NOMO-1 treated with DMSO at 0.1 percent for 48 hours (cell line): ENCODE data around the gene CCDC171.
"Not testable (repeated sequence)": the region's sequence is repeated elsewhere in the genome, so short reads cannot be mapped to it uniquely, and the experiment has no call there.

Experiments used
- DNase-seq: peaks from one replicate; lab custom pipeline; 2025; ENCODE audit not compliant: unreplicated experiment; lab: John Stamatoyannopoulos, UW

CCDC171 gene

DNA sequence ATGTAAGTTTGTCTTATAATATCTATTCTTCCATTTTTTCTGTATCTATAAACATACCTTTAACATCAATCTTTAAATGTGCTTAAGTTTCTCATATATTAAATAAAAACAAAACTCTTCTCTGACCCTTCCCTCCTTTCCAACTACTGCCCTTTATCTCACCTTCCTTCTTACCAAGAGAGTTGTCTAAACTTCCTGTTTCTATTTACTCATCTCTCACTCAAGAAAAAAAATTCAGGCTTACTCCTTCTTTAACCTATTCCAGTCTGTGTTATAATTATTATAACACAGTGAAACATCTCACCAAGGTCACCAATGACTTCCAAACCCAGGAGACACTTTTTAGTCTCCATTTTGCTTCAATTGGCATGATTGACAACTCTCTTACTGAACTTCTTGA lies 140.9 kb downstream of the CCDC171 start:
- DNase-seq = no peak

DNA sequence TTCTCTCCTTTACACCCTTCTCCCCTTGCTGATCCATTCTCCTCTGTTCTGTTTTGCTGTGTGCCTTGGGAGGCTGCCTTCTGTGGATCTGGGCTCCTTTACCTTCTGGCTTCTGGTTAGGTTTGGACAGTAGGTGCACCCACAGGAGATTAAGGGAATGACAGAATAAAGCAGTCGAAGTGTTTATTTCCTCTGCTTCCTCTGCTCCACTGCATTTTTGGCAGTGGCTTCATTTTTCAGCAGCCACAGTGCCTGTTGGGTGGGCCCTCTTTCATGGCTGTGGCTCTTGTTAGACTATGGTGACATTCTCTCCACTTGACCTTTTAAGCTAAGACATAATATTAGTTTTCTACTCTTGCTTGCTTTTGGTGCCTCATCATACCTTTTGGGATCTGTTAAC lies 144.1 kb downstream of the CCDC171 start:
- DNase-seq = no peak

DNA sequence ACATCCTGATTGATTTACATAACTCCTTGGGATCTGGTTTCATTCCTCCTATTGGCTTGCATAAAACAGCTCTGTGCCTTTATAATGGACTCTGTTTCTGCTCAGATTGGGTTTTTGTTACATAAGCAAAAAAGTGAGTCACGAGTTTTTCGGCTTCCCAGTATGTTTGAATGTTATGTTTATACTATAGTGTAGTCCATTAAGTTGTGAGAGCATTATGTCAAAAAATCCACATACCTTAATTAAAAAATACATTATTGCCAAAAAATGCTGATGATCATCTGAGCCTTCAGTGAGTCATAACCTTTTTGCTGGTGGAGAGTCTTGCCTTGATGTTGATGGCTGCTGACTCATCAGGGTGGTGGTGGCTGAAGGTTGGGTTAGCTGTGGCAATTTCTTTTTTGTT lies 144.6 kb downstream of the CCDC171 start:
- DNase-seq = no peak

DNA sequence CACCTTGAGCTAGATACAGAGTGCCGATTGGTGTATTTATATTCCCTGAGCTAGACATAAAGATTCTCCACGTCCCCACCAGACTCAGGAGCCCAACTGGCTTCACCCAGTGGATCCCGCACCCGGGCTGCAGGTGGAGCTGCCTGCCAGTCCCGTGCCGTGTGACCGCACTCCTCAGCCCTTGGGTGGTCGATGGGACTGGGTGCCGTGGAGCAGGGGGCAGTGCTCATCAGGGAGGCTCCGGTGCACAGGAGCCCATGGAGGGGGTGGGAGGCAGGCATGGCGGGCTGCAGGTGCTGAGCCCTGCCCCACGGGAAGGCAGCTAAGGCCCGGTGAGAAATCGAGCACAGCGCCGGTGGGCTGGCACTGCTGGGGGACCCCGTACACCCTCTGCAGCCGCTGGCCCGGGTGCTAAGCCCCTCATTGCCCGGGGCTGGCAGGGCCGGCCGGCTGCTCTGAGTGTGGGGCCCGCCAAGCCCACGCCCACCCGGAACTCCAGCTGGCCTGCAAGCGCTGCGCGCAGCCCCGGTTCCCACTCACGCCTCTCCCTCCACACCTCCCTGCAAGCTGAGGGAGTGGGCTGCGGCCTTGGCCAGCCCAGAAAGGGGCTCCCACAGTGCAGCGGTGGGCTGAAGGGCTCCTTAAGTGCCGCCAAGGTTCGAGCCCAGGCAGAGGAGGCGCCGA lies 147.2 kb downstream of the CCDC171 start:
- not testable (repeated sequence) for DNase-seq

DNA sequence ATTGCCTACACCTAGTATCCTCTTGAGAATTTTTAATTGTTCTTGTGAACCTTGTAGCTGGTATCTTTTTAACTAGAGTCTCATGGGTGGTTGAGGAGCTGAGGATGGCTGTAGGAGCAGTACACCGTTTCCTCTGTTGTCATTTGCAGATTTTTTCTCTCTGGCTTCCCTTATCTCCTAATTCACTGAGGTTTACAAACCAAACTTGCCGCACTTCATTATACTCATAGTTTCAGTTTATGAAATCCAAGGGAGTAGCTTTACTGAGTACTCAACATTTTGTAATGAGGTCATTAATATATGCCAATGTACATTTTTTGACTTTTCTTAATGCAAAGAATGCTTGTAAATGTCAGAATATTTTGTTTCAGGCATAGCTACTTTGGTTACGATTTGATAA lies 154.2 kb downstream of the CCDC171 start:
- no peak for DNase-seq

DNA sequence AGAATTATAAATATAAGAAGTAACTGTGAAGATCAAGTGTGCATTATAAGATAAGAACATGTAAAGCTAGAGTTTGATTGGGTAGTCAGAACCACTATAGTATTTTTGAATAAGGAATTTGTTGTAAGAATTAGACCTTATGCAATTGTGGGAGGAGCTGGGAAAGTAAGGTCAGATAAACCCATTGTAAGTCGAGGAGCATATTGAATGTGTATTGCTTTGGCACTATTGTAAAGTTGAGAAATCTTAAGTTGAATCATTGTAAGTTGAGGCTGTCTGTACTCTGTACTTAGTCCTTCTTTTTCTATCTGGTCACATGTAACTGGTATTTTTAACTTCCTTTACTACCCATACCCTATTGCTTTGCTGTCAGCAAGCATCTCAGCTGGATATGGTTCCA lies 158.7 kb downstream of the CCDC171 start:
- no peak for DNase-seq

DNA sequence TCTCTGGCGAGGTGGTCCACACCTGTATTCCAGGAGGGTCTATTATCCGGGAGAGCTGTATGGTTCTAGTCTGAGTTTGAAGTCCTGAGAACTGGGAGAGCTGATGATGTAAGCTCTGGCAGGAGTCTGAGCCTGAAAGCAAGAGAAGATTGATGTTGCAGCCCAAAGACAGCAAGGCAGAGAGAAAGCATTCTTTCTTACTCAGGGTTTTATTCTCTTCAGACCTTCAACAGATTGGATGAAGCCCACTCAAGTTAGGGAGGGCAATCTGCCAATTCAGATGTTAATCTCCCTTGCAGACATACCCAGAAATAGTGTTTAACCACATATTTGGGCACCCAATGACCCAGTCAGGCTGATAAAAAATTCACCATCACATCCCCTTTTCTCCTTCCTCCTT lies 159.1 kb downstream of the CCDC171 start:
- DNase-seq = no peak

DNA sequence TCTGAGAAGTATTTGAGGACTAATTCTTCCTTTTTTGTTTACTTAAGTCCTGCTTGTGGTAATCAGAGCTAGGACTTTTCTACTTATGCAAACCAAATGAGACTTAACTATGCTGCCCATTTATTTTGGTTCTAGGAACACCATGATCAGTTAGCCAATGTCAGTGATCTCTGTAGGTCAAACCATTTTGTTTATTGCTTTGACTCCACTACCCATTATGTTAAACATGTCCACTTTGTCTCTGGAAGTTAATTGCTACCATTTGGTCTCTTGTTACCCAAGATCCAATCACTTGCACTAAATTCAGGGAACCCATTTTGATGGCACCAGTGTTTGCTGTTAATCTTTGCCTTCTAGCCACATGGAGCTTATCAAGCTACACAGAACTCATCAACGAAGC lies 161.9 kb downstream of the CCDC171 start:
- DNase-seq = no peak

DNA sequence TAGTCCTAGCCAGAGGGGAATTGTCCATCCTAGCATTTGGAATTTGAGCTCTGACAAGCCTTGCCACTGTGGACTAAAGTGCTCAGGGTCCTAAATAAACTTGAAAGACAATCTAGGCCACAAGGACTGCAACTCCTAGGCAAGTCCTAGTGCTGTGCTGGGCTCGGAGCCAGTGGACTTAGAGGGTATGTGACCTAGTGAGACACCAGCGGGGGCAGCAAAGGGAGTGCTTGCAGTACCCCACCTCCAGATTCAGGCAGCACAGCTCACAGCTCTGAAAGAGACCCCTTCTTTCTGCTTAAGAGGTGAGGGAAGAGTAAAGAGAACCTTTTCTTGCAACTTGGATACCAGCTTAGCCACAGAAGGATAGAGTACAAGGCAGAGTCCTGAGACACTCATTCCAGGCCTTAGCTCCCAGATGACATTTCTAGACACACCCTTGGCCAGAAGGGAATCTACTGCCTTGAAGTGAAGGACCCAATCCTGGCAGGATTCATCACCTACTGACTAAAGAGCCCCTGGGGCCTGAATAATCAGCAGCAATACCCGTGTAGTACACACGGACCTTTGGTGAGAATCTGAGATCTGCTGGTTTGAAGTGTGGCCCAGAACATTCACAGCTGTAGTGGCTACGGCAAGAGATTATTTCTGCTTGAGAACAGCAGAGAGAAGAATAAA lies 164.6 kb downstream of the CCDC171 start:
- DNase-seq = no peak

DNA sequence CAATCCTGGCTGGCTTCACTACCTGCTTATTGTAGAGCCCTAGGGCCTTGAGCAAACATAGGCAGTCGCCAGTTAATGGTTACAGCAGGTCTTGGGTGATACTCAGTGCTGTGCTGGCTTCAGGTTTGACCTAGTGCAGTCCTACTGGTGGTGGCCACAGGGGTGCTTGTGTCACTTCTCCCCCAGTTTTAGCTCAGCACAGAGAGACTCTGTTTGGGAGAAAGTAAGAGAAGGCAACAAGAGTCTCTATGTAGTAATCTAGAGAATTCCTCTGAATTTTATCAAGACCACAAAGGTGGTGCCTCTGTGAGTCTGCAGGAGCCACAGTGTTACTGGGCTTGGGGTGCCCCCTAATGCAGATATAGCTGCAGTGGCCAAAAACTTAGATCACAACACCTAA lies 165.6 kb downstream of the CCDC171 start:
- DNase-seq = no peak

DNA sequence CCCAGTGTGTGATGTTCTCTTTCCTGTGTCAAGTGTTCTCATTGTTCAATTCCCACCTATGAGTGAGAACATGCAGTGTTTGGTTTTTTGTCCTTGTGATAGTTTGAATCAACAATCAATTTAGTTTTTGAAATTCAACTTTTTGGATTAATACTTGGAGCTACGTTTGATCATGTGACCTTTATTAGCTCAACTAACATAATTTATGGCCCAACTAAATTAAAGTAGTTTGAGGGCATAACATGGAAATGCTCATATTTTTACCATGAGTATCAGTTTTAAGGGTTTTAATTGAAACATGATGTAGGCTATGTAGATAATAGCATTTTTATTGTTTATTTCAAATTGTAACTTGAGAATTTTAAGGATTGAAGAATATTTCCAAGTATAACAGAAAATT lies 168.0 kb downstream of the CCDC171 start:
- no peak for DNase-seq

DNA sequence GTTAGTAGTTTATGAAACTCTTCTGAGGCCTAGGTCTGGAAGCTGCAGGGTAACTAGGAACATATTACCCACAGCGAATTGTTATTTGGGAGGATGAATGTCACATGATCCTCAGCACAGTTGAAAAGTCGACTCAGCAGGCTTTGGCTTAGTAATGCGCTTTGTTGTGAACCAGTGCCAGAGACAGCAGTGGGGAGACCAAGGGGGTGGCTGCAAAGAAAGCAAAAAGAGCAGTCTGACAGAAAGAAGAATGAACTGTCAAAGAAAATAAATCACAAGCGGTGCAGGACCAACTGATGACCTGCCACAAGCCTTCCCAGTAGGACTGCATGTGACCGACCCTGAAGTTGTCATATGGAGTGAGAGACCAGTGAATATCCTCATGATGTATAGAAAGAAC lies 170.0 kb downstream of the CCDC171 start:
- DNase-seq = no peak

DNA sequence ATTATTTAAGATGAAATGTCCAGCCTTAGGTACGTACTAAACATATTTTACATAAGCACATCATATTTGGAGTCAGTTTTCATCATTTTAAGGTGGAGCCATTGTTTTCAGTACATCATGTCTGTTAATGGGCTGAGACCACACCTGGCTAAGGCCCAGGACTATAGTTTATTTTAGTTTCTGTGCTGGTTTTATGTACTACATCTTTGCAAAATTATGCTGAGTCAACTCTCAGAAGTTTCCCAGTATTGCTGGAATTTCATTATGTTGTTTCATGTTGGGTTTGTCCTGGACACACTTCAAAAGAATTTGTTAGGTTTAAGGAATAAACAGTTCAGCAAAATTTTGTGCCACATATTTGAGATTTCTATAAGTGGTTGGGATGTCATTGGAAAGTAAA lies 171.2 kb downstream of the CCDC171 start:
- DNase-seq = no peak

DNA sequence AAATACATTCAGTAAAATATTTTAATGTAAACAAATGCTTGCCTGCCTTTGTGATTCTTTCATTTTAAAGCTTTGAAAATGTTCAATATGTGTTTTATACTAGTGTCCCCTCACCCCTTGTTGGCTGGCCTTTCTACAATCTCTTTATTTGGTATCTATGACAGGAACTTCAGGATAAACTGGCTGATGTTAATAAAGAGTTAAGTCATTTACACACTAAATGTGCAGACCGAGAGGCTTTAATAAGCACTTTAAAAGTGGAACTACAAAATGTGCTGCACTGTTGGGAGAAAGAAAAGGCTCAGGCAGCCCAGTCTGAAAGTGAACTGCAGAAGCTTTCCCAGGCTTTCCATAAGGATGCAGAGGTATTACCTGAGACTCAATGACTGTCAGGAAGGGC lies 171.8 kb downstream of the CCDC171 start:
- DNase-seq = no peak

DNA sequence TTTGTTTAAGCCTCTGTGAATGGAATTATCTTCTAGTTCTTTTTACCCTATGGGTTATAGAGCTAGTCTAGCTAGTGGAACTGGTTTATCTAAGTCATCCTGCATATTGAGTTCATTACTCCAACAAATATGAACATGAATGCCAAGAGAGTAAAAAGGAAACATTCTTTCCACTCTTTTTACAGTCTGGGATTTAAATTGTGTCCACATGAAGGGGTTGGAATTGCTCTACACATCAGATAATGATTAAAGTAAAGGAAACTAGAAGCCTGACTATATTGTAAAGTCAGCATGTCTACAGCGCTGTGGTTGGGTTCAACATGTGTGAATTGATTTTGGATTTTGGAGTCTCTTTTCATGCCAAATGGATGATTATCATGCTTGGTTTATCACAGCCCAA lies 173.1 kb downstream of the CCDC171 start:
- no peak for DNase-seq

DNA sequence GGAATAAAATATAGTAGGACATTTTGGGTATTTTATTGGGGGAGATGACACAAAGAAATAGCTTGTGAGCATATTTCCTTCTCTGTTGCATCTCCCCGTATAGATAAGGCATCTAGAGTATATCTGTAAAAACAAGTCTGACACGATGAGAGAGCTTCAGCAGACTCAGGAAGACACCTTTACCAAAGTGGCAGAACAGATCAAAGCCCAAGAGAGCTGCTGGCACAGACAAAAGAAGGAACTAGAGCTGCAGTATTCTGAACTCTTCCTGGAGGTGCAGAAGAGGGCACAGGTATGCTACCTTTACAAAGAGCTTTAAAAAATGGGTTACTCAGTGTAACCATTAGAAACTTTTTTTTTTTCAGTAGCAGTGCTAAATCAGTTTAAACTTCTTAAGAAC lies 176.7 kb downstream of the CCDC171 start:
- no peak for DNase-seq

DNA sequence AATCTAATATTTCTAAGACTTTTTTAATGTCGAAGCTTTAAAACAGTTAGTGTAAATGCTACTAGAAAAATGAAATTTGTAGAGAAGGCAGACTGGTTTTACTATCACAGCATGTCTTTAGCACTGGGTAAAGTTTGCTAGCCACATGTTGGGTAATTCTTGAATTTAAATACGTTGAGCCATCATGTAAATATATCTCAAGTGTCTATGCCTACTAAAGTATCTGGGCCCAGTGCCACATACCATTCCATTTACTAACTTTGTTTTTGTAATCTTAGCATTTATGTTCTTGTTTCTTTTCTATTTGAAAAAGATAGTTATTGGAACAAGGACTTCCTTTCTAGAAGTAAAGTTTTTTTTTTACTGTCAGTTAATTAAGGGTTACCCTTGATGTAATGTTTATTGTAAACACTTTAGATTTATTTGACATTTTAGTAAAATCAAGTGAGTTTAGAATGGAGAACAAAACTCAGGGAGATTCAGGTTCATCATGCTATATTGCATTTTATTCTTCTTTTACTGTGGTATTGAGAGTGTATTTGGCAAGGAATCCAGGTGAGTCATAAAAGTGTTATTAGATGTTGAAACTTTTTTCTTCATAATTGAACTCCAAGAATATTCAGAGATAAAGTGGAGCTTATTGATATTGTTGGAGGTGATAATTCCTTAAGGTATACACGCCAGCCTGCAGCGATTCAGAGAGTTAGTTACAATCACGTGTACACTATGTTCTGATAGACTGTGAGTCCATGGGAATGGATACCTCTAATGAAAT lies 182.4 kb downstream of the CCDC171 start:
- no peak for DNase-seq

DNA sequence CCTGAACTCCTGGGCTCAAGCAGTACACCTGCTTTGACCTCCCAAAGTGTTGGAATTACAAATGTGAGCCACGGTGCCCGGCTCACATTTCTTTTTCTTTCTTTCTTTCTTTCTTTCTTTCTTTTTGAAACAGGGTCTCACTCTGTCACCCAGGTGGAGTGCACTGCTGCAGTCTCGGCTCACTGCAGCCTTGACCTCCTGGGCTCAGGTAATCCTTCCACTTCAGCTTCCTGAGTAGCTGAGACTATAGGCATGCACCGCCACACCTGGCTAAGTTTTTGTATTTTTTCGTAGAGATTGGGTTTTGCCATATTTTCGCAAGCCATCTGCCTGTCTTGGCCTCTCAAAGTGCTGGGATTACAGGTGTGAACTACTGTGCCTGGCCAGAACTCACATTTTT lies 183.7 kb downstream of the CCDC171 start:
- DNase-seq = no peak

DNA sequence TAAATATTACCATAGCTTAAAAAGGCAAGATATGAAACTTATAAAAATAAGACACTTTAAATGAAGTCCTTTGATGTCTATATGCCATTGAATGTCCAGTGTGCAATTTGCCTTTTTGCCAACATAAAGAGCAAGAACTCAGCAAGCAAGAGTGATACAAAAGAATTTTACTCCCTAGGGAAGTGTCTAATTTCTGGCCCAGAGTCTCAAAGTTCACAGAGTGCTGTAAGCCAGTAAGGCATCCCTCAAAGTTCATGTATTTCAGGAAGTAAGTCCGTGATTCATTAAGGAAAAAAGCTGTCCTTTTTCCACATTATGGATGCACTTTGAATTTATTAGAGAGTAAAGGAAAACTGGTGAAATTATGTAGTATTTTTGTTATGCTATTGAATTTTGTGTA lies 185.2 kb downstream of the CCDC171 start:
- DNase-seq = no peak

DNA sequence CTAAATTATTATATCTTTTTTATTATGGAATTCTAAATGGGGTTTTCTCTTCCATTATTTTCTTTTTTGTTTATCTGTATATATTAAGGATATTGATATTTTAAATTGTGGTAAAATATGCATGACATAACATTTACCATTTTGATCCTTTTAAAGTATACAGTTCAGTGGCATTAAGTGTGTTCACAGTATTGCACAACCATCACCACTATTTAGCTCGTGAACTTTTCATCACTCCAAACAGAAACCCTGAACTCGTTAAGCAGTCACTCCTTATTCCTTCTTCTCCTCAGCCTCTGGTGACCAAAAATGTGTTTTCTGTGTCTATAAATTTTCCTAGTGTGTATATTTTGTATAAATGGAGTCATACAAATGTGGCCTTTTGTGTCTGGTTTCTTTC lies 188.2 kb downstream of the CCDC171 start:
- DNase-seq = no peak

DNA sequence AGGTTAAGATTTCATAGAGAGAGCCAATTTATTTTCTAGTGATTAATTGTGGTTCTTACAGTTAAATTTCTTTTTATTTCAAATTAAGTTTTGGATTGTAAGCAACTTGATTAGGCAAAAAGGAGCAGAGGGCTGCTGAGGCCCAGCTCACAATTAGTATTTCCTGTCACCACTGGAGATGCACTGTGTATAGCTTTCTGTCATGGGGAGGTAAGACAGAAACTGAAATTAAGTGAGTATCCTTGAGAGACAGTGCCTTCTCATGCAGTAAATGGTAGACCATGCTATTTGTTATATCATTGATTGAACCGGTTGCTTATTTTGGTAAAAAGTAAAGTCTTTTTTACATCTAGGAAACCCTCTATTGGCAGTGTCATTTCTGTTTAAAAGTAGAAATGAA lies 190.7 kb downstream of the CCDC171 start:
- no peak for DNase-seq

DNA sequence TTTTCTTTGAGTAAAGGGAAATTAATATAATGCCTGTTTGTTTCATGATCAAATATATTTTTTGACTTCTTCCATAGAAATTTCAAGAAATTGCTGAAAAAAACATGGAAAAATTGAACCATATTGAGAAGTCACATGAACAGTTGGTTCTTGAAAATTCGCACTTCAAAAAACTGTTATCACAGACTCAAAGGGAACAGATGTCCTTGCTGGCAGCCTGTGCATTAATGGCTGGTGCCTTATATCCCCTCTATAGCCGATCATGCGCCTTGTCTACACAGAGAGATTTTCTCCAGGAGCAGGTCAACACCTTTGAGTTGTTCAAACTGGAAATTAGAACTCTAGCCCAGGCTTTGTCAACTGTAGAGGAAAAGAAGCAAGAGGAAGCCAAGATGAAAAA lies 191.4 kb downstream of the CCDC171 start:
- no peak for DNase-seq
